Right cardiac atrium (tissue), 5 donors: ENCODE data around the gene DEXI. TPM values are rescaled to one million over a fixed set of nuclear protein-coding genes. Genes with fewer than 3 reads are reported as not detected.

Experiments
- ATAC-seq, 2 donors: fragments of 200-7000 bp; cut with Tn5 transposase; one replicate each; pipeline versions ENCODE4 v1.8.0 to v1.9.1; 2020; ENCODE audit warnings: moderate library complexity in 2 of 2, mild to moderate bottlenecking in 1 of 2
- DNase-seq, 3 donors: peaks; one replicate each; pipeline ENCODE4 v3.0.0-alpha.2; 2020
- H3K27ac ChIP-seq: one replicate; pipeline ENCODE4 v1.5.1; 2013; ENCODE audit warnings: mild to moderate bottlenecking, low read length, control low read depth, moderate library complexity
- H3K27me3 ChIP-seq: one replicate; pipeline ENCODE4 v1.6.1; 2013; ENCODE audit not compliant: control insufficient read depth, insufficient read depth
- H3K4me1 ChIP-seq: one replicate; pipeline ENCODE4 v1.6.1; 2013; ENCODE audit warnings: low read length; ENCODE audit not compliant: control insufficient read depth, insufficient read depth
- H3K4me3 ChIP-seq: one replicate; pipeline ENCODE4 v1.5.1; 2013; ENCODE audit warnings: low read length, control low read depth
- H3K9me3 ChIP-seq: one replicate; pipeline ENCODE4 v1.6.1; 2013; ENCODE audit warnings: low read length; ENCODE audit not compliant: control insufficient read depth
- WGBS: extraction: QIAGEN DNeasy Blood & Tissue Kit; methylation state at CpG from one replicate; pipeline ENCODE4 v1.1.7; 2013; 5-methylcytosine and 5-hydroxymethylcytosine counted together
- intact Hi-C, 4 donors: fragments of 100-400 bp; cut with DNase I; formaldehyde crosslinking; loops; one replicate each; pipeline versions ENCODE4 v1.11.0 to v1.14.0; 2022 to 2023
- polyA plus RNA-seq: library from polyadenylated mRNA; stranded (reverse); fragments of 200-250 nt; gene quantifications from one replicate; pipeline ENCODE4 v1.2.3, GENCODE V29; 2013
- total RNA-seq, 4 donors: library from RNA; stranded (reverse); fragmentation: NEBNext Ultra II Directional; extraction: Animal tissue kit (Norgen Biotek cat#: 25700); gene quantifications; one replicate each; pipeline ENCODE4 v1.2.1, GENCODE V29; 2021
- donor health status: healthy with polysubstance abuse.
- donor health status: DM: no; HTN: yes; CAD: no.
- donor health status: DM: no; HTN: no; CAD: no.
- donor health status: DM: no; HTN: yes; CAD: no; lungs with severe emphysema.
- donor health status: DM: yes; HTN: yes; CAD: no.

Gene DEXI
- total and polyA plus RNA-seq, 5 donors: 82.2 to 127 (median 102) TPM

DNA sequence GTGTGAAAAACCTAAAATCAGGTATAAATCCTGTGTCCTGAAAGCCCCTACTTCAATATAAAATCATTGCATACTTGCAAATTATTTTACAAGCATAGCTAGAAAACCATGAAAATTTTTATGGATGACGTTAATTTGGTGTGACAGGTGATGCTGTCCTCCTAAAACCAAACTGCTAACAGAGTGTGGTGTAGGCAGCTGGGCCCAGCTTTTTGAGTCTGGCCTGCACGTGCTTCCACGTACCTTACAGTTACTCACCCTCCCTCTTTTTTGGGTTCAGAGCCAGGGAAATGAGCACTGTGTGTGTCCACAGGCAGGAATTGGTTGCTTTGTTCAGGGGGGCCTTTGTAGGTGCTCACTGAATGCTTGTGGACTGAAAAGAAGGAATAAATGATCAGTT is 38.5 kb upstream of the DEXI start:
- Histone ChIP-seq H3K27ac (no peak overlapping the region), H3K9me3 (no peaks in the 10 kb centered on the region), H3K4me3 (no peak overlapping the region), H3K27me3 (no peaks in the 10 kb centered on the region), H3K4me1 (no peaks in the 10 kb centered on the region)
- DNase-seq (no peak), ATAC-seq (no peak)
- intact Hi-C loops: no loop called here
- WGBS: 86% methylated on average over 3 of the region's 3 CpGs

DNA sequence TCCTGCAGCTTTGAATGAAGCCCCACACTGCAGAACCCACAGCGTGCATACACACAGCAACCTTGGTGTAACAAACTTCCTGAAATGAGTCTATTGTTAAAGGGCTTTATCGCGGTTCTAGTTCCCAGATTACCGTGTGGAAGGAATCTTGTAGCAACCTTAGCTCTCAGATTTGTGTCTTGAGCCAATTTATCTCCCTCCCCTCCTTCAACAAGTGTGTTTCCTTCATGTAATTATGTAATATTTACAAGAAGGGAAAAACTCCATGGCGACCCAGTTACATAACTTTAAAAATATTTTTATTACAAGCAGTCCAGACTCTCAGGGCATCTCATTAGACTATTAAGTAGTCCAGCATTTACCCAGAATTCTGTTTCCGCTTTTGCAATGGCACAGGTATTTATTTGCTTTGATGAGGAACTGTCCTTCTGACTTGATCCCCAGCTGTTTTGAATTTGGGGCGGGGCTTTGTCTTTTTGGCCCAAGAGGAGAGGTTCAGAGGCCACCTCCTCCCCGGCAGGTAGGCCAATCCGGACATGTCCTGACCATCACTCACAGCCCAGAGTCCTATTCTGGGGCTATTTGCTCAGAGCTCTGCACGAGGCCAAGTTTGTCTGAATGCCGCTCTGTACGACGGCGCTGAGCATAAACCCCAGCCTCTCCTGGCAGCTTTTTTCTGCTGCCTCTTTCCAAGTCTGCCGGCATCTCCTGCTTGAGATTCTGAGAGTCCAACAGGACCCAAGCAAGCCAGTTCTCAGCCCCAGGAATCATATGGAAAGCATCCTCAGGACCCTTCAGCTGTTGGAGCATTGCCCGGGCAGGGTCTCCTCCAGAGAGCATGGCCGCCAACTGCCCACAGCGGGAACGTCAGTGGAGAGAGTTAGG is 37.7 kb upstream of the DEXI start:
- 63% methylated on average over 19 of the region's 19 CpGs for WGBS
- Histone ChIP-seq H3K27ac (peak overlapping the region; percentile 7), H3K4me3 (no peak overlapping the region), H3K27me3 (no peaks in the 10 kb centered on the region), H3K4me1 (no peaks in the 10 kb centered on the region), H3K9me3 (no peaks in the 10 kb centered on the region)
- intact Hi-C loops: loop anchor here in 1 of 4 donors (10.0 kb wide), 1 partner anchor 125 kb away; no protein-coding TSS in a partner anchor
- DNase-seq: peak; percentile 29 to 76 (median 68)
- peak; percentile 65 to 82 for ATAC-seq

DNA sequence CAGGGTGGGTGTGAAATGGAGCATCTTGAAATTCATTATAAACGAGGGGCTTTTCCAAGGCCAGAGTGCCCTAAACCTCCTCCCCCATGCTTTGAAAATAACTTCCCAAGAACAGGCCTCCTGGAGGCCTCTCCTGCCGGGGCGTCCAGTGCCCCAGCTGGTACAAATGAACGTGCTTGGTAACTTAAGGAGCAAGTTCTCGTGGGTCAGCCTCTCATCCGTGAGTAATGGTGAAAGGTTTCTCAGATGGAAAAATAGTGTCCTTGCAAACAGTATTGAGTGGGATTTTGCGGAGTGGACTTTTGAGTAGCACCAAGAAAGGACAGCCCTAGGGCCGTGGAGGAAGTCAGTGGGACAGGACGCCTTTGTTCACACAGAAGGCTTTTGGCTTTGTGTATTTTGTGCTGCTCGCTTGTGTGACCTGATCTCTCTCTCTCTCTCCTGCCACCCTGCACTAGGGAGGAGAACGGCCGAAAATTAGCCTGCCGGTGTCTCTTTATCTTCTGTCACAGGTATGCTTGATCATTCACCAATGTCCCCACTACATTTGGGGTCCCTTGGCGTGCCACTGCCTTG is 36.7 kb upstream of the DEXI start:
- 93% methylated on average over 14 of the region's 14 CpGs for WGBS
- Histone ChIP-seq H3K4me1 (no peaks in the 10 kb centered on the region), H3K9me3 (no peaks in the 10 kb centered on the region), H3K27ac (no peak overlapping the region), H3K4me3 (no peak overlapping the region), H3K27me3 (no peaks in the 10 kb centered on the region)
- ATAC-seq: no peak
- DNase-seq: no peak
- intact Hi-C loops: loop anchor here in 1 of 4 donors (10.0 kb wide), 1 partner anchor 126 kb away; no protein-coding TSS in a partner anchor

DNA sequence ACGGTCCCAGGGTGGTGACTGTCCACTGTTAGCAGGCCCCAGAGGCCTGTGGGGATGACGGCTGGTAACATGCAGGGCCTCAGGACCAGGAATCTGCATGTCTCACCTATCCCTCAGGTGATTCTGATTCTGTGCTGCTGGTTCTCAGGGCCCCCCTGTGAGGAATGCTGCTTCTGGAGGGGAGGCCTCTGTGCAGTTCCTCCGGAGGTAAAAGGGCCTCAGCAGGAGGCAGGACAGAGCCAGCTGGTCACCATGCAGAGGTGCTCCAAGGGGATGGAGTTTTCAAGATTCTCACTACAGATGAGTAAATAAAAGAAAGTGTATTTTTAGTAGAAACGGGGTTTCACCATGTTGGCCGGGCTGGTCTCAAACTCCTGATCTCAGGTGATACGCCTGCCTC is 35.9 kb upstream of the DEXI start:
- Histone ChIP-seq H3K9me3 (no peaks in the 10 kb centered on the region), H3K4me3 (no peak overlapping the region), H3K27ac (no peak overlapping the region), H3K27me3 (no peaks in the 10 kb centered on the region), H3K4me1 (no peaks in the 10 kb centered on the region)
- ATAC-seq (no peak), DNase-seq (no peak)
- 94% methylated on average over 6 of the region's 6 CpGs for WGBS
- intact Hi-C loops: loop anchor here in 1 of 4 donors (10.0 kb wide), 1 partner anchor 127 kb away; no protein-coding TSS in a partner anchor

DNA sequence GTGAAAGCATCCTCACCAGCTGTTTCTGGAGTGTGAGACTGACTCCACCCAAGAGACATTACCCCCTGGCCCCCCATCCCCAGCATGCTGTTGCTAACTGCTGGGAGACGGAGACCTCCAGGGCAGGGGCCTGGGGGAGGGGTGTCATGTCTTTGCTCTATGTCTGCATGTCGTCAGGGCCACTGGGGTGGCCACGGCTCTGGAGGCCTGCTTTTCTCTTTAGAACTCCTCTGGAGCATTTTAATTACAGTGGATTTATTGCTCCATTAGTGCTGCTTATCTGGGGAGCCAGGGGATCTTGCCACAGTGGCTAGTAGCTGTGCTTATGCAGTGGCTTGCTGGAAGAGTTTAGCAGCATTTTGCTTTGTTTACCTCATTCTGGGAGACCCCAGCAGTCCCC is 34.4 kb upstream of the DEXI start:
- no peaks in the 10 kb centered on the region for H3K4me1 ChIP-seq
- no peaks in the 10 kb centered on the region for H3K9me3 ChIP-seq
- DNase-seq: no peak
- H3K27me3 ChIP-seq: no peaks in the 10 kb centered on the region
- no peak overlapping the region for H3K27ac ChIP-seq
- intact Hi-C loops: loop anchor here in 1 of 4 donors (10.0 kb wide), 1 partner anchor 128 kb away; no protein-coding TSS in a partner anchor
- ATAC-seq: no peak
- 79% methylated on average over 3 of the region's 3 CpGs for WGBS
- no peak overlapping the region for H3K4me3 ChIP-seq

DNA sequence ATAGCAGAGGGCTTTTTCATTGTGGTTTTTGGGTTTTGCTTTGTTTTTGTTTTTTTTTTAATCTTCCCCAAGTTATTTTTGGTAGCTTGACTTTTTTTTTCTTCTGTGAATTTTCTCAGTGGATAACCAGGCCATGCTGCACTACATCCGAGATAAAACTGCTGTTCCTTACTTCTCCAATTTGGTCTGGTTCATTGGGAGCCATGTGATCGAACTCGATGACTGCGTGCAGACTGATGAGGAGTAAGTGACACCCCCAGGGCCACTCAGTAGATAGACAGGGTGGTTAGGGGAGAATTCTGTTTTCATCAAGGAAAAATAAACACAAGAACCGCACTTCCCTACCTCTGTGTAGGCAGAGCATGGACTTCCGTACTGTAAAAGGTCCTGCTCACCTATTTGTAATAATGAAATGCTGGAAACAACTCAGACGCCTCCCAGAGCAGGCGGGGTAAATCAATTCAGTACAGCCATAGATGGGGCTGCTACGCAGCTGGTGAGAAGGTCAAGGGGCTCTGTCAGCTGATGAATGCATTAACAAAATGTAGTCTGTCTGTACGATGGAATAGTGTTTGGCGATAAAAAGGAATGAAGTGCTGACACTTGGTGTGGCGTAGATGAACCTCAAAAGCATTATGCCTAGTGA is 30.7 kb upstream of the DEXI start:
- Histone ChIP-seq H3K27ac (no peak overlapping the region), H3K4me3 (no peak overlapping the region), H3K27me3 (no peaks in the 10 kb centered on the region), H3K4me1 (no peaks in the 10 kb centered on the region), H3K9me3 (no peaks in the 10 kb centered on the region)
- no peak for DNase-seq
- 82% methylated on average over 12 of the region's 12 CpGs for WGBS
- intact Hi-C loops: loop anchor here in 2 of 4 donors (5.0 to 10.0 kb wide), 2 partner anchors 132 to 384 kb away; no protein-coding TSS in a partner anchor
- ATAC-seq: no peak

DNA sequence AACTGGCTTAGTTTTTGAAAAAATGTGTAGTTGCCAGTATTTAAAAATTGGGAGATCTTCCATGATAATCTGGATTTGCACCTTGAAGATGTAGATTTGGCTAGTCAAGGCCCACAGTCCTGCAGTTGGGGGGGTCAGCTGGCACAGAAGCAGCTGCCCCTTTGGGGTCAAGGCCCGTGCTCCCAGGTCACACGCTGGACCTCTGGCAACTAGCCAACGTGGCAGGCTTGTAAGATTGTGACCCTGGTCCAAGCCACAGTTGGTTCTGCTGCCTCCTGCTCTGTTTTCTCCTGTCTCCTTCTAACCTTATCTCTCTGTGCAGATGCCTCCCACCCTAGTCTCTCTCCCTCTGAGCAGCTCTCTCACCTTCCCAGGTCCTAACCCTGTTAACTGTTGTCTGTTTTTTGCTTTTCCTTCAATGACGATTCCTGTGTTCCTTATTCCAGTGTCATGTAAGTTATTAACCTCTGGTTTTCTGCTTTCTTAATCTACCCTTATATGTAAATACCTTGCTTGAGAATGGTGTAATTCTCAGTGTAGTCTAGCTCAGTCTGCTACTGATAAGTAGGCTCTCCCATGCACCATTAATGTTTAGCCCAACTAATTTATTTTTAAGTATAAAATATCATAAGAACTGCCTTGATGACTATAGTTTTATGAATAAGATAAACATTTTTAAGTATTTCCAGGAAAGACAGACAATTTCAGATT is 30.0 kb upstream of the DEXI start:
- no peak overlapping the region for H3K27ac ChIP-seq
- no peak overlapping the region for H3K4me3 ChIP-seq
- intact Hi-C loops: loop anchor here in 2 of 4 donors (5.0 to 10.0 kb wide), 2 partner anchors 133 to 385 kb away; no protein-coding TSS in a partner anchor
- H3K9me3 ChIP-seq: no peaks in the 10 kb centered on the region
- no peaks in the 10 kb centered on the region for H3K27me3 ChIP-seq
- H3K4me1 ChIP-seq: peaks cover 3% of the 10 kb centered on the region
- DNase-seq (peak; percentile 24 to 63 (median 44)), ATAC-seq (no peak)
- WGBS: 49% methylated on average over 4 of the region's 4 CpGs

DNA sequence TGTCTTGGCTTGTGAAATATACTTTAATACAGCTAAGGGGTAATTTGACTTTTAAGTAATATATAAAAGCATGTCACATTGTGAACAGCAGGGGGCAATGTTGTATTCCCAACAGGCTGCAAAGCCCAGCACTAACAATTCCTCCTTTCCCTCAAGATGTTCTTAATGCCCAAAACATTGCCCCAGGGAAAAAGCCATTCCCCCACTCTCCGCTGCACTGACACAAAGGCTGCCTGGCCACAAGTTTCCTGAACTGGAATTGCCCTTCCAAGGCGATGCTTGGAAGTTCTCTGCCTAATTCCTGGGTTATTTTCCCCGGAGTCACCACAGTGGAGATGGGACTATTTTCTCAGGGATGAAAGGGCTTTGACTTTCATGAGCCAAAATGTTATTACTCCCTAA is 29.3 kb upstream of the DEXI start:
- Histone ChIP-seq H3K4me1 (peaks cover 3% of the 10 kb centered on the region), H3K27me3 (no peaks in the 10 kb centered on the region), H3K27ac (no peak overlapping the region), H3K4me3 (no peak overlapping the region), H3K9me3 (no peaks in the 10 kb centered on the region)
- peak; percentile 61 to 68 for ATAC-seq
- 42% methylated on average over 3 of the region's 3 CpGs for WGBS
- peak in 1 of 3 donors; percentile 32 for DNase-seq
- intact Hi-C loops: loop anchor here in 3 of 4 donors (2.0 to 10.0 kb wide), 4 partner anchors 133 to 386 kb away; partner anchors contain the start of gene SOCS1 (in 1 of the 3)

DNA sequence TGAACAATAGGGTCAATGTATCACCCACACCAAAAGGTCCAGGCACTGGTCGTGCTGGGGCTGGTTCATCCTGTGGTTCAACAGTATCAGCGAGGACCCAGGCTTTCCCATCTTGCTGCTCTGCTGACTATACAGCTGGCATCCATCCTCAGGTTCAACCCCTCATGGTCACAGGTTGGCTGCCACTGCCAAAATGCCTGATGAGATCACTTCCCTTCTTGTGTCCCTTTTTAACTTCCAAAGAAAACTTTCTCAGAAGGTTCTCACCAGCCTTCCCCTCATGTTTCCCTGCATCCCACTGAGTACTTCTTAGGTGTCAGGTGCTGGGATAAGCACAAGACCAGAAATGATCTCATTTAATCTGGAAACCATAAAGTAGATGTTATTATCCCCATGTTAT is 27.8 kb upstream of the DEXI start:
- Histone ChIP-seq H3K27ac (no peak overlapping the region), H3K4me1 (peaks cover 3% of the 10 kb centered on the region), H3K27me3 (no peaks in the 10 kb centered on the region), H3K9me3 (no peaks in the 10 kb centered on the region), H3K4me3 (no peak overlapping the region)
- ATAC-seq: no peak
- no peak for DNase-seq
- intact Hi-C loops: loop anchor here in 3 of 4 donors (2.0 to 10.0 kb wide), 4 partner anchors 135 to 387 kb away; partner anchors contain the start of gene SOCS1 (in 1 of the 3)
- WGBS: 84% methylated on average over 2 of the region's 2 CpGs

DNA sequence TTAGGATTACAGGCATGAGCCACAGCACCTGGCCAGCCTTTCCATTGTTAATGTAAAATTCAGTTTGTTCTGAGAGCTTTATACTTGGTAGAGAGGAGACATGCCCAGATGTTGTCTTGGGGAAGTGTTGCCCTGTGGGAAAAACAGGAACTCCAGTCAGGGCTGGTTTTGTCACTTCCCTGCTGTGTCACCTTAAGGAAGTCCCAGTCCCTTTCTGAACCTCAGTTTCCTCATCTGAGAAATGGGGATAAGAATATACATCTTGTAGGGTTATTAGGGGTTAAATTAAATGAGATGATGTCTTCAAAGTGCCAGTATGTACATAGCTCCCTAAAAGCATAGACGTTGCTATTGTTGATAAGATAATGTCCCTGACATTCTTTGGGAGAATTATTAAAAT is 27.3 kb upstream of the DEXI start:
- Histone ChIP-seq H3K4me3 (no peak overlapping the region), H3K9me3 (no peaks in the 10 kb centered on the region), H3K27me3 (no peaks in the 10 kb centered on the region), H3K4me1 (peaks cover 3% of the 10 kb centered on the region), H3K27ac (no peak overlapping the region)
- intact Hi-C loops: loop anchor here (2.0 to 10.0 kb wide), 7 partner anchors 135 to 665 kb away; partner anchors contain the start of gene SOCS1 (in 3 of the 4)
- 43% methylated on average over 1 of the region's 1 CpG for WGBS
- ATAC-seq (no peak), DNase-seq (no peak)
